IMR-90 (cell line): Measurements from ENCODE around the gene RPUSD1.

Source experiments
- BHLHE40 ChIP-seq: fragments of 150-350 bp; IDR thresholded peaks from 2 replicates; pipeline ENCODE4 v1.6.1; 2016; ENCODE audit warnings: mild to moderate bottlenecking, low read depth, low read length
- POLR2A ChIP-seq: IDR thresholded peaks from 2 replicates; pipeline ENCODE4 v1.6.1; 2012; ENCODE audit warnings: mild to moderate bottlenecking, low read depth, low read length
- RAD21 ChIP-seq: IDR thresholded peaks from 2 replicates; pipeline ENCODE4 v1.6.1; 2012; ENCODE audit warnings: low read length, improper control_type of control experiment
- TF ChIP-seq, protein P1 (sequence below): conservative IDR thresholded peaks from 2 replicates; pipeline ENCODE4 v1.5.1; 2012; ENCODE audit warnings: mild to moderate bottlenecking, low read depth, low read length, improper control_type of control experiment

GRCh38 chr16:821751-822150 lies 33.6 kb upstream of the RPUSD1 start:
- TF ChIP-seq POLR2A: no peak
- TF ChIP-seq, protein P1, sequence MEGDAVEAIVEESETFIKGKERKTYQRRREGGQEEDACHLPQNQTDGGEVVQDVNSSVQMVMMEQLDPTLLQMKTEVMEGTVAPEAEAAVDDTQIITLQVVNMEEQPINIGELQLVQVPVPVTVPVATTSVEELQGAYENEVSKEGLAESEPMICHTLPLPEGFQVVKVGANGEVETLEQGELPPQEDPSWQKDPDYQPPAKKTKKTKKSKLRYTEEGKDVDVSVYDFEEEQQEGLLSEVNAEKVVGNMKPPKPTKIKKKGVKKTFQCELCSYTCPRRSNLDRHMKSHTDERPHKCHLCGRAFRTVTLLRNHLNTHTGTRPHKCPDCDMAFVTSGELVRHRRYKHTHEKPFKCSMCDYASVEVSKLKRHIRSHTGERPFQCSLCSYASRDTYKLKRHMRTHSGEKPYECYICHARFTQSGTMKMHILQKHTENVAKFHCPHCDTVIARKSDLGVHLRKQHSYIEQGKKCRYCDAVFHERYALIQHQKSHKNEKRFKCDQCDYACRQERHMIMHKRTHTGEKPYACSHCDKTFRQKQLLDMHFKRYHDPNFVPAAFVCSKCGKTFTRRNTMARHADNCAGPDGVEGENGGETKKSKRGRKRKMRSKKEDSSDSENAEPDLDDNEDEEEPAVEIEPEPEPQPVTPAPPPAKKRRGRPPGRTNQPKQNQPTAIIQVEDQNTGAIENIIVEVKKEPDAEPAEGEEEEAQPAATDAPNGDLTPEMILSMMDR: no peak
- no peak for TF ChIP-seq BHLHE40
- no peak for TF ChIP-seq RAD21
